GM12801 (cell line): ENCODE data around the gene TTYH3.

Source experiments
- CTCF ChIP-seq: IDR thresholded peaks from one replicate; pipeline ENCODE4 v1.5.1; 2011; ENCODE audit warnings: control low read depth; ENCODE audit not compliant: insufficient read length; ENCODE audit errors: extremely low read depth

Gene TTYH3

DNA sequence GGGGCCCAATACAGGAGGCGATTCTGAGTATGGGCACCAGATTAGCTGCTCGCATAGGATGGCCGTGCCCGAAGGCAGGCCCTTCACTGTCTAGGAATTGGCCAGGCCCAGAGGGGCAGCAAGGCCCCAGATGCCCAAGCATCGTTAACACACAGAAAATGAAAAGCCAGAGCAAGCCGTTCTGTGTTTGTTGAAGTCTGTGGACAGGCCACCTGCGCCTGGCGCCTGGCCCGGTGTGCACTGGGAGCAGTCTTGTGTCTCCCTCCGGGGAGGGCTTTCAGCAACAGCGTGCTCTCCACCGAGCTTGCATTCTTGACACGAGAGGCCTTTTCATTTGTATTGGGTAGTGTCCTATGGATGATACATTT, 34.5 kb upstream of the TTYH3 start:
- TF ChIP-seq CTCF, result no peak

- no peak for TF ChIP-seq CTCF
These were observed 33.5 kb upstream of the TTYH3 start for GRCh38 chr7:2598154-2598823.

- no peak for TF ChIP-seq CTCF
These were observed 30.7 kb upstream of the TTYH3 start for GRCh38 chr7:2601065-2601464.

DNA sequence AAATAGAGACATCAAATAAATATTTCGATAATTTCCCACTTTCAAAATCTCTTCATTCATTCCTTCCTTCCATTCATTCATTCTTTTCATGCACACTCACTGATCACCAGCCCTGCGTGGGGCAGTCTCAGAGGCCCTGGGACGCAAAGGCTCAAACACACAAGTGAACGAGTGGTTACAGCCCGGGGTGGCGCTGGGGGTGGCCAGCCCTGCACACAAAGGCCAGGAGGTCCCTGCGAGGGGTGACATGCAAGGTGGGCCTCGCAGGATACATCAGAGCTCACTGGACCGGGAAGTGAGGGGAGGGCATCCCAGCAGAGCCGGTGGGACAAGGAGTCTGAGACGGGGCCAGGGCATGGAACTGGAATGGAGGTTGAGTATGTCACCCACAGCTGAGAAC, 29.9 kb upstream of the TTYH3 start:
- TF ChIP-seq CTCF, result no peak

- no peak for TF ChIP-seq CTCF
These were observed 29.3 kb upstream of the TTYH3 start for GRCh38 chr7:2602406-2603043.

GRCh38 chr7:2603044-2603965, 28.5 kb upstream of the TTYH3 start:
- no peak for TF ChIP-seq CTCF

- no peak for TF ChIP-seq CTCF
These were observed 27.1 kb upstream of the TTYH3 start for GRCh38 chr7:2604608-2605174.
